HEK293 (cell line): ENCODE results near the gene PNPLA5.
A peak's percentile ranks its signal among the peaks of the same experiment; 100 is the strongest.

ENCODE experiments used
- CTCF ChIA-PET: fragments of 350-600 bp; formaldehyde crosslinking; extraction: SDS; loops from one replicate; lab custom pipeline; 2021; ENCODE audit warnings: antibody characterized with exemption; lab: Yijun Ruan, JAX
- POLR2A ChIA-PET: fragments of 300-600 bp; formaldehyde crosslinking; extraction: SDS; loops from one replicate; lab custom pipeline; 2020; ENCODE audit warnings: antibody characterized with exemption, inconsistent platforms; lab: Yijun Ruan, JAX
- H3K27ac ChIP-seq: fragments of 200-500 bp; sonication (Bioruptor generic); 2 replicates; pipeline ENCODE4 v1.5.1; 2014; ENCODE audit warnings: low read depth, low read length, control low read depth, inconsistent platforms; ENCODE audit errors: extremely low read depth
- H3K36me3 ChIP-seq, 2 experiments: fragments of 200-500 bp in 1 of 2; sonication (Bioruptor generic) in 1 of 2; 1 replicate in 1 of 2; 2 replicates in 1 of 2; pipeline ENCODE4 v1.5.1; 2014 to 2017; ENCODE audit warnings: inconsistent platforms in 2 of 2, low read length in 2 of 2; ENCODE audit not compliant: control insufficient read depth in 2 of 2, insufficient read depth in 1 of 2
- H3K4me1 ChIP-seq: fragments of 200-500 bp; sonication (Bioruptor generic); 2 replicates; pipeline ENCODE4 v1.5.1; 2014; ENCODE audit warnings: mild to moderate bottlenecking, low read length, inconsistent platforms; ENCODE audit not compliant: control insufficient read depth, insufficient read depth
- H3K4me3 ChIP-seq: 2 replicates; pipeline ENCODE4 v1.5.1; 2011; ENCODE audit warnings: low read depth, mild to moderate bottlenecking, control low read depth, low read length, moderate library complexity
- H3K9me3 ChIP-seq: fragments of 200-500 bp; sonication (Bioruptor generic); 2 replicates; pipeline ENCODE4 v1.5.1; 2014; ENCODE audit warnings: low read depth, low read length, inconsistent platforms; ENCODE audit not compliant: control insufficient read depth, insufficient read depth
- CTCF ChIP-seq: fragments of 450-650 bp; formaldehyde crosslinking; IDR thresholded peaks from 2 replicates; pipeline ENCODE4 v1.5.1; 2016; ENCODE audit warnings: missing biosample characterization, missing genetic modification characterization
- KLF9 ChIP-seq: fragments of 450-650 bp; formaldehyde crosslinking; IDR thresholded peaks from 2 replicates; pipeline ENCODE4 v1.5.1; 2016; ENCODE audit warnings: missing biosample characterization, missing genetic modification characterization, low read depth
- SCRT2 ChIP-seq: fragments of 450-650 bp; formaldehyde crosslinking; IDR thresholded peaks from 2 replicates; pipeline ENCODE4 v1.5.1; 2016; ENCODE audit warnings: missing biosample characterization, missing genetic modification characterization
- ZBTB49 ChIP-seq: fragments of 450-650 bp; formaldehyde crosslinking; IDR thresholded peaks from 2 replicates; pipeline ENCODE4 v1.5.1; 2016; ENCODE audit warnings: missing biosample characterization, missing genetic modification characterization, low read depth
- ZEB2 ChIP-seq: fragments of 450-650 bp; formaldehyde crosslinking; IDR thresholded peaks from 2 replicates; pipeline ENCODE4 v1.5.1; 2016; ENCODE audit warnings: missing biosample characterization, missing genetic modification characterization
- ZFP37 ChIP-seq: fragments of 450-650 bp; formaldehyde crosslinking; IDR thresholded peaks from 2 replicates; pipeline ENCODE4 v1.5.1; 2016; ENCODE audit warnings: missing biosample characterization, missing genetic modification characterization
- ZNF114 ChIP-seq: fragments of 450-650 bp; formaldehyde crosslinking; IDR thresholded peaks from 2 replicates; pipeline ENCODE4 v1.5.0; 2017; ENCODE audit warnings: missing biosample characterization, missing genetic modification characterization
- ZNF121 ChIP-seq: fragments of 450-650 bp; formaldehyde crosslinking; IDR thresholded peaks from 2 replicates; pipeline ENCODE4 v1.5.1; 2016; ENCODE audit warnings: missing biosample characterization, missing genetic modification characterization
- ZNF155 ChIP-seq: fragments of 450-650 bp; formaldehyde crosslinking; IDR thresholded peaks from 2 replicates; pipeline ENCODE4 v1.5.1; 2016; ENCODE audit warnings: missing biosample characterization, missing genetic modification characterization
- ZNF174 ChIP-seq: fragments of 450-650 bp; formaldehyde crosslinking; IDR thresholded peaks from 2 replicates; pipeline ENCODE4 v1.5.0; 2017; ENCODE audit warnings: missing biosample characterization, mild to moderate bottlenecking, missing genetic modification characterization
- ZNF266 ChIP-seq: fragments of 450-650 bp; formaldehyde crosslinking; IDR thresholded peaks from 2 replicates; pipeline ENCODE4 v1.5.1; 2016; ENCODE audit warnings: missing biosample characterization, missing genetic modification characterization, low read depth
- ZNF311 ChIP-seq: fragments of 450-650 bp; formaldehyde crosslinking; IDR thresholded peaks from 2 replicates; pipeline ENCODE4 v1.5.1; 2017; ENCODE audit warnings: missing biosample characterization, missing genetic modification characterization, borderline replicate concordance
- ZNF335 ChIP-seq: fragments of 450-650 bp; formaldehyde crosslinking; conservative IDR thresholded peaks from 2 replicates; pipeline ENCODE4 v1.5.1; 2016; ENCODE audit warnings: missing biosample characterization, missing genetic modification characterization
- ZNF433 ChIP-seq: fragments of 450-650 bp; formaldehyde crosslinking; IDR thresholded peaks from 2 replicates; pipeline ENCODE4 v1.5.1; 2016; ENCODE audit warnings: missing biosample characterization, missing genetic modification characterization, low read depth
- ZNF549 ChIP-seq: fragments of 450-650 bp; IDR thresholded peaks from 2 replicates; pipeline ENCODE4 v1.5.1; 2018; ENCODE audit warnings: missing biosample characterization, missing genetic modification characterization, mild to moderate bottlenecking, inconsistent platforms, moderate library complexity
- ZNF600 ChIP-seq: fragments of 450-650 bp; formaldehyde crosslinking; IDR thresholded peaks from 2 replicates; pipeline ENCODE4 v1.5.1; 2016; ENCODE audit warnings: missing biosample characterization, missing genetic modification characterization
- ZNF639 ChIP-seq: fragments of 450-650 bp; formaldehyde crosslinking; IDR thresholded peaks from 2 replicates; pipeline ENCODE4 v1.5.1; 2016; ENCODE audit warnings: missing biosample characterization, missing genetic modification characterization
- ZNF654 ChIP-seq: fragments of 450-650 bp; formaldehyde crosslinking; IDR thresholded peaks from 2 replicates; pipeline ENCODE4 v1.5.1; 2016; ENCODE audit warnings: low read depth, missing biosample characterization, missing genetic modification characterization
- ZNF658 ChIP-seq: fragments of 450-650 bp; formaldehyde crosslinking; IDR thresholded peaks from 2 replicates; pipeline ENCODE4; 2016; ENCODE audit warnings: missing biosample characterization, missing genetic modification characterization
- ZNF707 ChIP-seq: fragments of 450-650 bp; formaldehyde crosslinking; IDR thresholded peaks from 2 replicates; pipeline ENCODE4 v1.5.1; 2016; ENCODE audit warnings: missing biosample characterization, missing genetic modification characterization
- ZNF843 ChIP-seq: fragments of 450-650 bp; formaldehyde crosslinking; IDR thresholded peaks from 2 replicates; pipeline ENCODE4 v1.5.1; 2016; ENCODE audit warnings: missing biosample characterization, missing genetic modification characterization
- TF ChIP-seq, protein P1 (sequence below): fragments of 450-650 bp; formaldehyde crosslinking; IDR thresholded peaks from 2 replicates; pipeline ENCODE4 v1.5.1; 2016; ENCODE audit warnings: missing biosample characterization, missing genetic modification characterization
- TF ChIP-seq, protein P2 (sequence below): fragments of 450-650 bp; formaldehyde crosslinking; IDR thresholded peaks from 2 replicates; pipeline ENCODE4 v1.5.1; 2016; ENCODE audit warnings: missing biosample characterization, missing genetic modification characterization, borderline replicate concordance

Gene PNPLA5

GRCh38 chr22:43921370-43921769, 29.6 kb upstream of the PNPLA5 start:
- ChIA-PET CTCF (interaction anchor here (0.7 to 1.9 kb wide), 7 partner anchors 15 to 733 kb away, joined by 3 to 7 read pairs (median 3); no protein-coding TSS in a partner anchor), POLR2A (interaction anchor here (1.3 kb wide), 2 partner anchors 24 to 34 kb away, joined by 4 to 5 read pairs; partner anchors contain the start of gene SAMM50)
- no peak overlapping the region for H3K4me3 ChIP-seq
- H3K36me3 ChIP-seq: no peaks in the 10 kb centered on the region
- H3K4me1 ChIP-seq: peaks cover 3% of the 10 kb centered on the region; the same call in 1 of the 2 replicates
- TF ChIP-seq ZEB2 (tag by site-specific recombination) (no peak), ZFP37 (no peak), ZNF114 (no peak)
- no peaks in the 10 kb centered on the region for H3K9me3 ChIP-seq
- H3K27ac ChIP-seq: no peak overlapping the region

DNA sequence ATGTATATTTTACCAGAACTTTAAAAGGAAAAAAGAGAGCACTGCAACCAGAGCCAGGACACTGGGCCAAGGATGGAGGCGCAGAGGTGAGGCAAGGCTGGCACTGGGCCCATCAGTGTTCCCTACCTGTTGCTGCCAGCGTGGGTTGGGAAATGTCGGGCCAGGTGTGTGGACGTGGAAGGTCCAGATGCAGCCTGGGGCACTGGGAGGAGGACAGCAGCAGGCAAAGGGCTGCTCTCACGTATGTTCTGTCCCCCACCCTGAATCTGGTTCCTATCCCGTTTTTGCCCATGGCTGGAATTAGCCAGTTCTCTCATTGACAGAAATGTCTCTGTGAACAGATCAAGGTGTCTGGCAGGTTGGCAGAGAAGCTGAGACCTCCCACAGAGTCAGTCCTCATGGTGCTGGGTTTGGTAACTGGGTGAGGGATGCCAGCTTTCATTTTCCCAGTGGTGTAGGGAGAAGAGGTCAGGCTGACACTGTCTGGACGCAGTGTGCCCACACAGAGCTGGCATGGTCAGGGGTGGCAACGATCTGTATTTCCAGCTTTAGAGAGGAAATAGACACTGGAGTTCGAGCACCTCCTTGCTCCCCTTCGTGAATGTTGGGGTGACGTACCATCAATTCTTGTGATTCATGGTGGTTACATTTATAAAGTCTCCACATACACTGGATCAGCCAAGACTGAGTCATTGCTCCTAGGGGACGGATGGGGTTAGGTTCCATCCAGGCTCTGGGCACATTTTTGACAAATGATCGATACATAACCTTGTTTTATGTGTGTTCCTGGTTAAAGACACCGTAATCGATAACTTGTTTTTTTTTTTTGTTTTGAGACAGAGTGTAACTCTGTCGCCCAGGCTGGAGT, 27.5 kb upstream of the PNPLA5 start:
- H3K9me3 ChIP-seq: no peaks in the 10 kb centered on the region
- CTCF ChIA-PET: interaction anchor here (1.1 to 1.3 kb wide), 2 partner anchors 27 to 37 kb away, joined by 5 to 6 read pairs; no protein-coding TSS in a partner anchor
- peaks cover 3% of the 10 kb centered on the region; the same call in 1 of the 2 replicates for H3K4me1 ChIP-seq
- no peak overlapping the region for H3K27ac ChIP-seq
- TF ChIP-seq ZNF658 (tag by site-specific recombination) (no peak), SCRT2 (peak; percentile 39; the same call in 1 of the 2 replicates), ZNF266 (tag by site-specific recombination) (no peak), ZNF335 (tag by site-specific recombination) (no peak), ZNF311 (no peak), ZNF654 (no peak), ZNF549 (tag by site-specific recombination) (no peak), KLF9 (tag by site-specific recombination) (no peak)
- TF ChIP-seq, protein P1, sequence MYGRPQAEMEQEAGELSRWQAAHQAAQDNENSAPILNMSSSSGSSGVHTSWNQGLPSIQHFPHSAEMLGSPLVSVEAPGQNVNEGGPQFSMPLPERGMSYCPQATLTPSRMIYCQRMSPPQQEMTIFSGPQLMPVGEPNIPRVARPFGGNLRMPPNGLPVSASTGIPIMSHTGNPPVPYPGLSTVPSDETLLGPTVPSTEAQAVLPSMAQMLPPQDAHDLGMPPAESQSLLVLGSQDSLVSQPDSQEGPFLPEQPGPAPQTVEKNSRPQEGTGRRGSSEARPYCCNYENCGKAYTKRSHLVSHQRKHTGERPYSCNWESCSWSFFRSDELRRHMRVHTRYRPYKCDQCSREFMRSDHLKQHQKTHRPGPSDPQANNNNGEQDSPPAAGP (tag by site-specific recombination): no peak
- TF ChIP-seq, all 188 proteins: peak for 1
- Histone ChIP-seq H3K4me3 (no peak overlapping the region), H3K36me3 (no peaks in the 10 kb centered on the region)
- POLR2A ChIA-PET: no interaction called here

DNA sequence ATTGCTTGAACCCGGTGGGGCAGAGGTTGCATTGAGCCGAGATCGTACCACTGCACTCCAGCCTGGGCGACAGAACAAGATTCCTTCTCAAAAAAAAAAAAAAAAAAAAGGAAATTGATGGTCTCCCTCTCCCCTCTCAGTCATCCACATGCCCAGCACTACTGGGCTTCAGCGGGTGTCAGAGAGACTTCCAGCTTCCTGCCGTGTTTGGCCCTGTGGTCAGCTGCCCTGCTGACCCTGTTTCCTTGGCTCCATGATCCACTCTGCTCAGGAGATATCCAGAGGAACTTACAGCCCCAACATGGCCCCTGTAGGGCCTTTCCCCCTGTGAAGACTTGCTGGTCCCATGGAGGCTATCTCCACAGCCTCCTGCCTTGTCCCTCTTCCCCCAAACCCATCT, 25.7 kb upstream of the PNPLA5 start:
- ChIA-PET CTCF (interaction anchor here (1.5 kb wide), 1 partner anchor 29 kb away, joined by 6 read pairs; no protein-coding TSS in a partner anchor), POLR2A (no interaction called here)
- Histone ChIP-seq H3K4me1 (no peaks in the 10 kb centered on the region), H3K4me3 (no peak overlapping the region), H3K9me3 (no peaks in the 10 kb centered on the region), H3K36me3 (no peaks in the 10 kb centered on the region), H3K27ac (no peak overlapping the region)
- TF ChIP-seq CTCF (tag by site-specific recombination) (no peak), ZNF549 (tag by site-specific recombination) (no peak), ZNF707 (tag by site-specific recombination) (no peak), ZNF174 (tag by site-specific recombination) (no peak), ZNF121 (tag by site-specific recombination) (no peak), ZNF433 (tag by site-specific recombination) (no peak), ZNF639 (tag by site-specific recombination) (no peak), ZNF843 (tag by site-specific recombination) (no peak), ZBTB49 (no peak), ZNF600 (no peak), ZNF155 (tag by site-specific recombination) (no peak)
- TF ChIP-seq, protein P2, sequence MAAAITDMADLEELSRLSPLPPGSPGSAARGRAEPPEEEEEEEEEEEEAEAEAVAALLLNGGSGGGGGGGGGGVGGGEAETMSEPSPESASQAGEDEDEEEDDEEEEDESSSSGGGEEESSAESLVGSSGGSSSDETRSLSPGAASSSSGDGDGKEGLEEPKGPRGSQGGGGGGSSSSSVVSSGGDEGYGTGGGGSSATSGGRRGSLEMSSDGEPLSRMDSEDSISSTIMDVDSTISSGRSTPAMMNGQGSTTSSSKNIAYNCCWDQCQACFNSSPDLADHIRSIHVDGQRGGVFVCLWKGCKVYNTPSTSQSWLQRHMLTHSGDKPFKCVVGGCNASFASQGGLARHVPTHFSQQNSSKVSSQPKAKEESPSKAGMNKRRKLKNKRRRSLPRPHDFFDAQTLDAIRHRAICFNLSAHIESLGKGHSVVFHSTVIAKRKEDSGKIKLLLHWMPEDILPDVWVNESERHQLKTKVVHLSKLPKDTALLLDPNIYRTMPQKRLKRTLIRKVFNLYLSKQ: no peak
